Suprapubic skin (tissue), 4 donors: ENCODE results near the gene CCDC88C. TPM values are rescaled to one million over a fixed set of nuclear protein-coding genes. Genes with fewer than 3 reads are reported as not detected.

ENCODE experiments used
- DNase-seq, 2 donors: peaks; one replicate each; pipeline ENCODE4 v3.0.0-alpha.2; 2019; ENCODE audit warnings: low spot score in 2 of 2
- H3K27ac ChIP-seq: fragments of 200-600 bp; sonication (generic); one replicate; pipeline ENCODE4 v1.5.1; 2019
- H3K27me3 ChIP-seq: fragments of 200-600 bp; sonication (generic); one replicate; pipeline ENCODE4 v1.5.1; 2019
- H3K36me3 ChIP-seq: fragments of 200-600 bp; sonication (generic); one replicate; pipeline ENCODE4 v1.5.1; 2019
- H3K4me1 ChIP-seq: fragments of 200-600 bp; sonication (generic); one replicate; pipeline ENCODE4 v1.5.1; 2019
- H3K4me3 ChIP-seq: fragments of 200-600 bp; sonication (generic); one replicate; pipeline ENCODE4 v1.5.1; 2019; ENCODE audit warnings: mild to moderate bottlenecking
- H3K9me3 ChIP-seq: fragments of 200-600 bp; sonication (generic); one replicate; pipeline ENCODE4 v1.5.1; 2019
- CTCF ChIP-seq, 2 donors: fragments of 200-600 bp in 1 of 2; fragments of 450-650 bp in 1 of 2; sonication (generic) in 1 of 2; IDR thresholded peaks; one replicate each; pipeline ENCODE4 v1.5.1; 2016 to 2019; ENCODE audit warnings: antibody characterized with exemption in 2 of 2, mild to moderate bottlenecking in 1 of 2, moderate library complexity in 1 of 2
- EP300 ChIP-seq: sonication (generic); formaldehyde crosslinking; IDR thresholded peaks from one replicate; pipeline ENCODE4 v1.6.1; 2017; ENCODE audit warnings: antibody characterized with exemption
- POLR2A ChIP-seq, 2 donors: fragments of 450-650 bp; IDR thresholded peaks; one replicate each; pipeline ENCODE4 v1.6.1; 2017; ENCODE audit warnings: antibody characterized with exemption in 2 of 2, mild to moderate bottlenecking in 2 of 2, moderate library complexity in 2 of 2
- POLR2AphosphoS5 ChIP-seq, 3 donors: sonication (generic); formaldehyde crosslinking; IDR thresholded peaks; one replicate each; pipeline ENCODE4 v1.6.1; 2017; ENCODE audit warnings: antibody characterized with exemption in 3 of 3
- WGBS: methylation state at CpG from one replicate; pipeline ENCODE4 v1.1.5; 2018; 5-methylcytosine and 5-hydroxymethylcytosine counted together
- total RNA-seq, 4 donors: library from RNA; depleted of rRNA; stranded (reverse); fragments of >200 nt; gene quantifications; one replicate each; pipeline ENCODE4 v1.1.0, GENCODE V29; 2016

The CCDC88C gene
- total RNA-seq, 4 donors from 2014 or later: 16.6 to 25.0 (median 22.8) TPM

GRCh38 chr14:91265404-91265803 is 152.2 kb downstream of the CCDC88C start:
- peaks cover 32% of the 10 kb centered on the region for H3K4me1 ChIP-seq
- TF ChIP-seq POLR2AphosphoS5 (IDR thresholded peaks at IDR 0.05) (no peak), CTCF (IDR thresholded peaks at IDR 0.05) (no peak), POLR2A (IDR thresholded peaks at IDR 0.05) (no peak), EP300 (no peak)
- no peaks in the 10 kb centered on the region for H3K36me3 ChIP-seq
- no peaks in the 10 kb centered on the region for H3K9me3 ChIP-seq
- DNase-seq: no peak
- no peak overlapping the region for H3K27ac ChIP-seq
- no peak overlapping the region for H3K4me3 ChIP-seq
- H3K27me3 ChIP-seq: peaks cover 6% of the 10 kb centered on the region
- 56% methylated on average over 7 of the region's 7 CpGs for WGBS

GRCh38 chr14:91264151-91265150 is 153.2 kb downstream of the CCDC88C start:
- DNase-seq: no peak
- TF ChIP-seq EP300: no peak
- no peak for TF ChIP-seq POLR2A (IDR thresholded peaks at IDR 0.05)
- TF ChIP-seq POLR2AphosphoS5 (IDR thresholded peaks at IDR 0.05): no peak
- no peak for TF ChIP-seq CTCF (IDR thresholded peaks at IDR 0.05)

GRCh38 chr14:91263329-91263728 is 154.3 kb downstream of the CCDC88C start:
- TF ChIP-seq POLR2AphosphoS5 (IDR thresholded peaks at IDR 0.05): no peak
- no peak for TF ChIP-seq POLR2A (IDR thresholded peaks at IDR 0.05)
- no peak for TF ChIP-seq EP300
- no peak for TF ChIP-seq CTCF (IDR thresholded peaks at IDR 0.05)
- WGBS: 90% methylated on average over 2 of the region's 2 CpGs
- Histone ChIP-seq H3K27ac (no peak overlapping the region), H3K36me3 (no peaks in the 10 kb centered on the region), H3K27me3 (peaks cover 6% of the 10 kb centered on the region), H3K4me3 (no peak overlapping the region), H3K4me1 (peaks cover 27% of the 10 kb centered on the region), H3K9me3 (no peaks in the 10 kb centered on the region)
- DNase-seq: no peak

More at GRCh38 chr14:91264151-91265150, 153.2 kb downstream of the CCDC88C start:
- Histone ChIP-seq H3K4me1 (peaks cover 27% of the 10 kb centered on the region), H3K27me3 (peaks cover 6% of the 10 kb centered on the region), H3K27ac (no peak overlapping the region), H3K9me3 (no peaks in the 10 kb centered on the region), H3K4me3 (peak overlapping the region; percentile 53), H3K36me3 (no peaks in the 10 kb centered on the region)
- WGBS: 11% methylated on average over 17 of the region's 69 CpGs

GRCh38 chr14:91261986-91262549 is 155.6 kb downstream of the CCDC88C start:
- H3K27ac ChIP-seq: no peak overlapping the region
- DNase-seq: no peak
- peaks cover 36% of the 10 kb centered on the region for H3K4me1 ChIP-seq
- WGBS: 91% methylated on average over 11 of the region's 11 CpGs
- no peaks in the 10 kb centered on the region for H3K9me3 ChIP-seq
- H3K27me3 ChIP-seq: peaks cover 6% of the 10 kb centered on the region
- no peak overlapping the region for H3K4me3 ChIP-seq
- no peaks in the 10 kb centered on the region for H3K36me3 ChIP-seq
- TF ChIP-seq POLR2A (IDR thresholded peaks at IDR 0.05) (no peak), POLR2AphosphoS5 (IDR thresholded peaks at IDR 0.05) (no peak), CTCF (IDR thresholded peaks at IDR 0.05) (no peak), EP300 (no peak)

GRCh38 chr14:91261115-91261514 is 156.5 kb downstream of the CCDC88C start:
- H3K27ac ChIP-seq: no peak overlapping the region
- H3K4me1 ChIP-seq: peaks cover 36% of the 10 kb centered on the region
- no peaks in the 10 kb centered on the region for H3K36me3 ChIP-seq
- H3K9me3 ChIP-seq: no peaks in the 10 kb centered on the region
- no peak for DNase-seq
- WGBS: 94% methylated on average over 5 of the region's 5 CpGs
- peaks cover 6% of the 10 kb centered on the region for H3K27me3 ChIP-seq
- H3K4me3 ChIP-seq: no peak overlapping the region
- TF ChIP-seq EP300 (no peak), POLR2A (IDR thresholded peaks at IDR 0.05) (no peak), POLR2AphosphoS5 (IDR thresholded peaks at IDR 0.05) (no peak), CTCF (IDR thresholded peaks at IDR 0.05) (no peak)
